Loucy (cell line): ENCODE data around the gene MADD.

Experiments
- H2AFZ ChIP-seq: fragments of 200-600 bp; sonication (generic); 2 replicates; pipeline ENCODE4 v1.6.0; 2016; ENCODE audit warnings: antibody characterized with exemption, mild to moderate bottlenecking, low read length, moderate library complexity
- H3F3A ChIP-seq: fragments of 200-600 bp; 2 replicates; pipeline ENCODE4 v1.6.0; 2016; ENCODE audit warnings: antibody characterized with exemption, low read depth, mild to moderate bottlenecking
- H3K27me3 ChIP-seq: fragments of 200-600 bp; sonication (generic); 2 replicates; pipeline ENCODE4 v1.6.1; 2014; ENCODE audit warnings: low read length, mild to moderate bottlenecking; ENCODE audit not compliant: insufficient read depth, poor library complexity, severe bottlenecking
- H3K36me3 ChIP-seq: fragments of 200-600 bp; sonication (generic); 2 replicates; pipeline ENCODE4 v1.6.1; 2016; ENCODE audit warnings: low read length; ENCODE audit not compliant: insufficient read depth
- H3K4me1 ChIP-seq: fragments of 200-600 bp; sonication (generic); 2 replicates; pipeline ENCODE4 v1.5.1; 2014; ENCODE audit warnings: low read length, mild to moderate bottlenecking; ENCODE audit not compliant: insufficient read depth, poor library complexity, severe bottlenecking
- H3K4me2 ChIP-seq: fragments of 200-600 bp; sonication (generic); 2 replicates; pipeline ENCODE4 v1.6.0; 2014; ENCODE audit warnings: antibody characterized with exemption, low read length, low read depth, mild to moderate bottlenecking; ENCODE audit not compliant: poor library complexity, severe bottlenecking
- H3K4me3 ChIP-seq: fragments of 200-600 bp; sonication (generic); 2 replicates; pipeline ENCODE4 v1.5.1; 2014; ENCODE audit warnings: low read length, mild to moderate bottlenecking, mixed read lengths; ENCODE audit not compliant: poor library complexity, severe bottlenecking
- H3K79me2 ChIP-seq: fragments of 200-600 bp; sonication (generic); 2 replicates; pipeline ENCODE4 v1.6.1; 2014; ENCODE audit warnings: low read length; ENCODE audit not compliant: insufficient read depth
- H3K9ac ChIP-seq: fragments of 200-600 bp; sonication (generic); 2 replicates; pipeline ENCODE4 v1.6.0; 2014; ENCODE audit warnings: mild to moderate bottlenecking, low read depth, low read length, moderate library complexity; ENCODE audit not compliant: poor library complexity, severe bottlenecking
- H3K9me2 ChIP-seq: fragments of 200-600 bp; sonication (generic); replicated peaks from 2 replicates; pipeline ENCODE4 v1.6.1; 2016; ENCODE audit warnings: low read depth, low read length, mixed read lengths
- H3K9me3 ChIP-seq: fragments of 200-600 bp; sonication (generic); 2 replicates; pipeline ENCODE4 v1.6.1; 2014; ENCODE audit warnings: mild to moderate bottlenecking, antibody characterized with exemption, low read length, low read depth; ENCODE audit not compliant: insufficient read depth
- H4K20me1 ChIP-seq: fragments of 200-600 bp; sonication (generic); 2 replicates; pipeline ENCODE4 v1.6.0; 2014; ENCODE audit warnings: antibody characterized with exemption, low read length, mild to moderate bottlenecking; ENCODE audit not compliant: insufficient read depth, poor library complexity, severe bottlenecking
- EZH2phosphoT487 ChIP-seq: fragments of 200-600 bp; IDR thresholded peaks from 2 replicates; pipeline ENCODE4 v1.6.1; 2018; ENCODE audit warnings: antibody characterized with exemption, mild to moderate bottlenecking, moderate library complexity, borderline replicate concordance
- TF ChIP-seq, protein P1 (sequence below): fragments of 200-600 bp; sonication (generic); conservative IDR thresholded peaks from 2 replicates; pipeline ENCODE4 v1.5.1; 2014; ENCODE audit warnings: mild to moderate bottlenecking, antibody characterized with exemption, low read length

MADD gene

DNA sequence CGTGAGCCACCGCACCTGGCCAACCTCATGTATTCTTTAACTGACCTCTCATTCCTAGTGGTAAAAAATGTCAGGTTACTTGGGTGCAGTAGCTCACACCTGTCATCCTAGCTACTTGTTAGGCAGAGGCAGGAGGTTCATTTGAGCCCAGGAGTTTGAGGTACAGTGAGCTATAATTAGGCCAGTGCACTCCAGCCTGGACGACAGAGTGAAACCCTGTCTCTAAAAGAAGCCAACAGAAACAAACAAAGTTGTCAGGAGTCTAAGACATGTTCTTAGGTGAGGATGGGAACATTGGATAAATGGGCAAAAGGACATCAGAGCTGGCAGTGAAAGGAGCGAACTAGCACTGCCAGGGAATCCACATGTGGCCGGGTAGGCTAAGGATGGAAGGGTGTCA lies 18.1 kb downstream of the MADD start:
- Histone ChIP-seq H3K36me3 (peaks cover 94% of the 10 kb centered on the region; the same call in 1 of the 2 replicates), H3K27me3 (no peaks in the 10 kb centered on the region), H3K4me2 (no peak overlapping the region), H3K79me2 (no peaks in the 10 kb centered on the region), H4K20me1 (no peaks in the 10 kb centered on the region), H3K9me3 (no peaks in the 10 kb centered on the region), H3K9ac (no peak overlapping the region), H3K9me2 (no peaks in the 10 kb centered on the region), H3K4me1 (no peaks in the 10 kb centered on the region), H3K4me3 (no peak overlapping the region), H2AFZ (no peak overlapping the region), H3F3A (no peaks in the 10 kb centered on the region)
- TF ChIP-seq EZH2phosphoT487: no peak
- TF ChIP-seq, protein P1, sequence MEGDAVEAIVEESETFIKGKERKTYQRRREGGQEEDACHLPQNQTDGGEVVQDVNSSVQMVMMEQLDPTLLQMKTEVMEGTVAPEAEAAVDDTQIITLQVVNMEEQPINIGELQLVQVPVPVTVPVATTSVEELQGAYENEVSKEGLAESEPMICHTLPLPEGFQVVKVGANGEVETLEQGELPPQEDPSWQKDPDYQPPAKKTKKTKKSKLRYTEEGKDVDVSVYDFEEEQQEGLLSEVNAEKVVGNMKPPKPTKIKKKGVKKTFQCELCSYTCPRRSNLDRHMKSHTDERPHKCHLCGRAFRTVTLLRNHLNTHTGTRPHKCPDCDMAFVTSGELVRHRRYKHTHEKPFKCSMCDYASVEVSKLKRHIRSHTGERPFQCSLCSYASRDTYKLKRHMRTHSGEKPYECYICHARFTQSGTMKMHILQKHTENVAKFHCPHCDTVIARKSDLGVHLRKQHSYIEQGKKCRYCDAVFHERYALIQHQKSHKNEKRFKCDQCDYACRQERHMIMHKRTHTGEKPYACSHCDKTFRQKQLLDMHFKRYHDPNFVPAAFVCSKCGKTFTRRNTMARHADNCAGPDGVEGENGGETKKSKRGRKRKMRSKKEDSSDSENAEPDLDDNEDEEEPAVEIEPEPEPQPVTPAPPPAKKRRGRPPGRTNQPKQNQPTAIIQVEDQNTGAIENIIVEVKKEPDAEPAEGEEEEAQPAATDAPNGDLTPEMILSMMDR: no peak

DNA sequence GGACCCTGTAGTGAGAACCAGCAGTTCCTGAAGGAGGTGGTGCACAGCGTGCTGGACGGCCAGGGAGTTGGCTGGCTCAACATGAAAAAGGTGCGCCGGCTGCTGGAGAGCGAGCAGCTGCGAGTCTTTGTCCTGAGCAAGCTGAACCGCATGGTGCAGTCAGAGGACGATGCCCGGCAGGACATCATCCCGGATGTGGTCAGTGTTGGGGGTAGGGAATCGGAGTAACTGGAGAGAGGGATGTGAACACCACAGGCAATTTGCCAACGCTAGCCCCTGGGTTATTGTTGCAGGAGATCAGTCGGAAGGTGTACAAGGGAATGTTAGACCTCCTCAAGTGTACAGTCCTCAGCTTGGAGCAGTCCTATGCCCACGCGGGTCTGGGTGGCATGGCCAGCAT lies 19.9 kb downstream of the MADD start:
- Histone ChIP-seq H3K36me3 (peaks cover 92% of the 10 kb centered on the region; the same call in 1 of the 2 replicates), H4K20me1 (no peaks in the 10 kb centered on the region)
- no peak for TF ChIP-seq EZH2phosphoT487
- TF ChIP-seq, protein P1: no peak

DNA sequence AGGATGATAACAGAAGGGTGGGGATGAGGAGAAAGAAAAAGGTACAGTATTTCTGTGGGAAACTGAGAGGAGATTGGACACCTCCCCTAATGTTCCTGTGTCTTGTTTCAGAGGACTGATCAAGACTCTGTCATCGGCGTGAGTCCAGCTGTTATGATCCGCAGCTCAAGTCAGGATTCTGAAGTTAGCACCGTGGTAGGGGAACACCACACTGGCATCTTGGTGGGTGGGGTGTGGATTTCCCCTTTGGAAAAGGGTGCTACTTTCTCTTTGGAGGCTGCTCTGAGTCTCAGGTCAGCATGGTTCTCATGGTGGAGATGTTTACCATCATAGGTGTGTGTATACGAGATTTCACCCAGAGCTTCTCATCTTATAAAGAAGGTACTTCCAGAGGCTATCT lies 25.5 kb downstream of the MADD start:
- peaks cover 3% of the 10 kb centered on the region for H4K20me1 ChIP-seq
- H3F3A ChIP-seq: no peaks in the 10 kb centered on the region
- H3K9me2 ChIP-seq: no peaks in the 10 kb centered on the region
- peaks cover 85% of the 10 kb centered on the region; the same call in 1 of the 2 replicates for H3K36me3 ChIP-seq
- no peaks in the 10 kb centered on the region for H3K4me1 ChIP-seq
- TF ChIP-seq EZH2phosphoT487: no peak
- TF ChIP-seq, protein P1: no peak
- H3K9ac ChIP-seq: no peak overlapping the region
- no peak overlapping the region for H3K4me3 ChIP-seq
- no peaks in the 10 kb centered on the region for H3K9me3 ChIP-seq
- no peak overlapping the region for H3K4me2 ChIP-seq
- H3K79me2 ChIP-seq: peaks cover 6% of the 10 kb centered on the region; the same call in 1 of the 2 replicates
- H3K27me3 ChIP-seq: no peaks in the 10 kb centered on the region
- H2AFZ ChIP-seq: no peak overlapping the region

More for the DNA sequence above, 19.9 kb downstream of the MADD start:
- no peaks in the 10 kb centered on the region for H3F3A ChIP-seq
- H3K4me1 ChIP-seq: no peaks in the 10 kb centered on the region
- H3K9me3 ChIP-seq: no peaks in the 10 kb centered on the region
- no peaks in the 10 kb centered on the region for H3K27me3 ChIP-seq
- H3K4me3 ChIP-seq: no peak overlapping the region
- no peaks in the 10 kb centered on the region for H3K9me2 ChIP-seq
- H3K79me2 ChIP-seq: no peaks in the 10 kb centered on the region
- no peak overlapping the region for H2AFZ ChIP-seq
- H3K4me2 ChIP-seq: no peak overlapping the region
- no peak overlapping the region for H3K9ac ChIP-seq
